Choroid plexus epithelial cell (primary cell): Measurements from ENCODE around the gene GAS2L3.
A peak's percentile ranks its signal among the peaks of the same experiment; 100 is the strongest.
"Not testable (repeated sequence)": the region's sequence is repeated elsewhere in the genome, so short reads cannot be mapped to it uniquely, and the experiment has no call there.

Experiments
- DNase-seq: peaks from one replicate; pipeline ENCODE4 v3.0.0-alpha.2; 2010; ENCODE audit warnings: low read depth
- H3K4me3 ChIP-seq: 2 replicates; pipeline ENCODE4 v1.5.1; 2011; ENCODE audit warnings: low read depth, mild to moderate bottlenecking, control low read depth, low read length, moderate library complexity
- TF ChIP-seq, protein P1 (sequence below): conservative IDR thresholded peaks from 2 replicates; pipeline ENCODE4 v1.5.1; 2011; ENCODE audit warnings: low read depth, mild to moderate bottlenecking, control low read depth, inconsistent platforms, low read length, moderate library complexity

The GAS2L3 gene

DNA sequence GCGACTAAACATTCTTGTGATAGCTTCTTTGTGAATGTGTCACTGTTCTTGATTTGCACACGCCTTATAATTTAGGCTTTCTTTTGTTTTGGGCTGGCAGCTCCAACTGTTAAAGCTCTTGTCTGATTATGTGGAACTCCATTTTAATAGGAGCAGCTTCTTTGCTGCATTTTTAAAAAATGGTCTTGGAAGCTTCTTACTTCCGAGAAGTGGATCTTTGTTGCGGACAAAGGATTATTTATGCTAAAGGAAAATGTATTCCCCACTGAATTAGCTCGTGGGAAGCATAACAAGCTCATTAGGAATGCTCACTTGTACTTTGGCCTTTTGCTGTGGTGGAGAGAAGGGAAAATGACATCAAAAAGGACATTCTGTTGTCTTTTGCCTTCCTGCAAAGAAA is 20.0 kb downstream of the GAS2L3 start:
- TF ChIP-seq, protein P1, sequence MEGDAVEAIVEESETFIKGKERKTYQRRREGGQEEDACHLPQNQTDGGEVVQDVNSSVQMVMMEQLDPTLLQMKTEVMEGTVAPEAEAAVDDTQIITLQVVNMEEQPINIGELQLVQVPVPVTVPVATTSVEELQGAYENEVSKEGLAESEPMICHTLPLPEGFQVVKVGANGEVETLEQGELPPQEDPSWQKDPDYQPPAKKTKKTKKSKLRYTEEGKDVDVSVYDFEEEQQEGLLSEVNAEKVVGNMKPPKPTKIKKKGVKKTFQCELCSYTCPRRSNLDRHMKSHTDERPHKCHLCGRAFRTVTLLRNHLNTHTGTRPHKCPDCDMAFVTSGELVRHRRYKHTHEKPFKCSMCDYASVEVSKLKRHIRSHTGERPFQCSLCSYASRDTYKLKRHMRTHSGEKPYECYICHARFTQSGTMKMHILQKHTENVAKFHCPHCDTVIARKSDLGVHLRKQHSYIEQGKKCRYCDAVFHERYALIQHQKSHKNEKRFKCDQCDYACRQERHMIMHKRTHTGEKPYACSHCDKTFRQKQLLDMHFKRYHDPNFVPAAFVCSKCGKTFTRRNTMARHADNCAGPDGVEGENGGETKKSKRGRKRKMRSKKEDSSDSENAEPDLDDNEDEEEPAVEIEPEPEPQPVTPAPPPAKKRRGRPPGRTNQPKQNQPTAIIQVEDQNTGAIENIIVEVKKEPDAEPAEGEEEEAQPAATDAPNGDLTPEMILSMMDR = no peak
- H3K4me3 ChIP-seq = peak overlapping the region; percentile 2
- peak; percentile 33 for DNase-seq

DNA sequence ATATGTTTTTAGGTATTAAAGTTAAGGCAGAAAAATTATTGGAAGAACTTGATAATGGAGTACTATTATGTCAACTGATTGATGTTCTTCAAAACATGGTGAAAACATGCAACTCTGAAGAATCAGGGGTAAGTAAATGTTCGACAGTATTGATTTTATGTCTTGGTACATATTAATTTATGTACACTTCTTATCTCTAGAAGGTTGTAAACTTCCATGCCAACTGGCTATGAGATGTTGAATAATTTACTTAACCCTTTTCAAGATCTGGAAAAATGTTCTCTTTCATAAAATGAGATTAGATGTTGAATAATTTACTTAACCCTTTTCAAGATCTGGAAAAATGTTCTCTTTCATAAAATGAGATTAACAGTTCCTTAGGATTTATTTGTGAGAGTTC is 28.1 kb downstream of the GAS2L3 start:
- no peak for DNase-seq
- TF ChIP-seq, protein P1 = no peak
- no peak overlapping the region for H3K4me3 ChIP-seq

DNA sequence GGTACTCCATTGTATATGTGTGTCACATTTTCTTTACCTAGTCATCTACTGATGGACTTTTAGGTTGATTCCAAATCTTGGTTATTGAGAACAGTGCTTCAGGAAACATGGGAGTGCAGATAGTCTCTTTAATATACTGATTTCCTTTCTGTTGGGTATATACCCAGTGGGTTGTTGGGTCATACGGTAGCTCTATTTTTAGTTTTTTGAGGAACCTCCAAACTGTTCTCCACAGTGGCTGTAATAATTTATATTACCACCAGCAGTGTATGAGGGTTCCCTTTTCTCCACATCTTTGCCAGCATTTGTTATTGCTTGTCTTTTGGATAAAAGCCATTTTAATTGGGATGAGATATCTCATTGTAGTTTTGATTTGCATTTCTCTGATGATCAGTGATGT is 29.5 kb downstream of the GAS2L3 start:
- not testable (repeated sequence) for DNase-seq, H3K4me3 ChIP-seq

DNA sequence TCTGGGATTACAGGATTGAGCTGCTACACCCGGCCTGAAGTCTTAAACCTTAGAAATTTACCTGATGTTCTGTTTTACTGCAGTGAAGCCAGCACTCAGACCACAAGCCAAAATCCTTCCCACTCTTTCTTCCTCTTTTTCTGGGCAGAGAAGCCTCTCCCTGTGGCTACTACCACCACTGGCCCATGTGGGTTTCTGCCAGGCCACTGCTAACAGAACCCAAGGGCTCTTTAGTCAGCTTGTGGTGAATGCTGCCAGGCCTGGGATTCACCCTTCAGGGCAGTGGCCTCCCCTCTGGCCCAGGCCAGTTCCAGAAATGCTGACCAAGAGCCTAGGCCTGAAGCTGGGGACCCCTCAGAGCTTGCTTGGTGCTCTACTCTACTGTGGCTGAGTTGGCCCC is 35.3 kb downstream of the GAS2L3 start:
- no peak for DNase-seq
- TF ChIP-seq, protein P1 = no peak
- no peak overlapping the region for H3K4me3 ChIP-seq

DNA sequence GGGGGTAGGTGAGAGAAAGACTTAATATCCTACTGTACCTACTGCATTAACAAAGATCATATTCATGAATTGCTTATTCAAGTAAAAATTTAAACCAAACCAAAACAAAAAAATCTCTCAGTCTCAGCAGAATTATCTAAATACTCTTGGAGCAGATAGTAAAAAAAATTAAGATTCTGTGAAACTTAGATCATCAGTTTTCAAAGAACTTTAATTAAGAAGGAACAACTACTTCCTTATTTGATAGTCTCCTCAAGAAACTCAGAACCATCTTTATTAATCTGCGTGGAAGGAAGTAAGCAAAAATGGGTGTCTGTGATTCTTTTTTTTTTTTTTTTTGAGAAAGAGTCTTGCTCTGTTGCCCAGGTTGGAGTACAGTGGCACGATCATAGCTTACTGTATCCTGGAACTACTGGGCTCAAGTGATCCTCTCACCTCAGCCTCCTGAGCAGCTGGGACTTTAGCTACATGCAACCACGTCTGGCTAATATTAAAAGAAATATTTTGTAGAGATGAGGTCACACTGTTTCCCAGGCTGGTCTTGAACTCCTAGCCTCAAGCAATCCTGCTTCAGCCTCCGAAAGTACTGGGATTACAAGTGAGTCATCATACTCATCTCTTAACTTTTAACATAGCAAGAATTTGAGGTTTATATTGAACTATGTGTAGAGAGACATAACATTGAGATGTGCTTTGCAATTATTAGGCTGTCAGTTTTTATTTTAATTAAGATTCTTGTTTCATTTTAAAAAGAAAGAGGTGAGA is 37.4 kb downstream of the GAS2L3 start:
- peak; percentile 13 for DNase-seq
- TF ChIP-seq, protein P1 = no peak
- no peak overlapping the region for H3K4me3 ChIP-seq

DNA sequence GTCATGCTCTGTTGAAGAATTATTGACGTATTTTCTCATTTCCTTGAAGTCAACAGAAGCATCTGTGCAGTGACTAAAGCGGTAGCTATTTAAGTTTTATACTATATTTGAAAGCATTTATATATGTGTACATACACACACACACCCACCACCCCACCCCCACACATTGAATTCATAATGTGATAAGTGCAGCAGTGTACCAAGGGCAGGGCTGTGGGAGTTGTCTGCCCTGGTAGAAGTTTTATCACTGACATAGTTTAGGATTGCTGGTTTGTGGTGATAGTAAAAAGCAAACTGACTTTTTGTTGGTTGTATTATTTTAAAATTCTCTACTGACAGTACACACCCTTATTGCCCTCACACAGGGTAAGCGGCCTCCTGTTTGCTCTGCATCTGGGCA is 39.1 kb downstream of the GAS2L3 start:
- no peak for DNase-seq
- TF ChIP-seq, protein P1 = no peak
- H3K4me3 ChIP-seq = no peak overlapping the region

DNA sequence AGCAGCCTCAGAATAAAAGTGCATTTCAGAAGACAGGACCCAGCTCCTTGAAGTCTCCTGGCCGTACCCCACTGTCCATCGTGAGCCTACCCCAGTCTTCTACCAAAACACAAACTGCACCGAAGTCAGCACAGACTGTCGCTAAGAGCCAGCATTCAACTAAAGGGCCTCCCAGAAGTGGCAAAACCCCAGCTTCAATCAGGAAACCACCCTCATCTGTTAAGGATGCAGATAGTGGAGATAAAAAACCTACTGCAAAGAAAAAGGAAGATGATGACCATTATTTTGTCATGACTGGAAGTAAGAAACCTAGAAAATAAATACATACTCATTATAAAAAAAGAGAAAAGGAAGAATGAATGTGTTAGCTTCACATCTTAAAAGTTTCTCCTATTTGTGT is 51.1 kb downstream of the GAS2L3 start:
- no peak for DNase-seq

More for the DNA sequence above, 51.1 kb downstream of the GAS2L3 start:
- no peak overlapping the region for H3K4me3 ChIP-seq
- TF ChIP-seq, protein P1 = no peak
